GM23338 (cell line): ENCODE results near the gene RAB25. TPM values are rescaled to one million over a fixed set of nuclear protein-coding genes. Genes with fewer than 3 reads are reported as not detected.

Experiments used
- ATAC-seq: fragments of 200-7000 bp; cut with Tn5 transposase; 3 replicates; pipeline ENCODE4 v1.9.1; 2020
- DNase-seq: peaks from one replicate; pipeline ENCODE4 v3.0.0-alpha.2; 2015; ENCODE audit warnings: low spot score
- H2AFZ ChIP-seq: fragments of 200-600 bp; sonication (generic); 2 replicates; pipeline ENCODE4 v1.8.0; 2016; ENCODE audit warnings: antibody characterized with exemption, mild to moderate bottlenecking, moderate library complexity
- H3F3A ChIP-seq: fragments of 200-600 bp; sonication (generic); replicated peaks from 2 replicates; pipeline ENCODE4 v1.8.0; 2017; ENCODE audit warnings: antibody characterized with exemption, mixed run types, low read depth
- H3K27ac ChIP-seq: fragments of 200-600 bp; sonication (generic); 2 replicates; pipeline ENCODE4 v1.6.1; 2016; ENCODE audit warnings: low read depth
- H3K27me3 ChIP-seq: fragments of 200-600 bp; sonication (generic); 2 replicates; pipeline ENCODE4 v1.8.0; 2016; ENCODE audit warnings: mild to moderate bottlenecking, mixed run types, moderate library complexity; ENCODE audit not compliant: insufficient read depth
- H3K36me3 ChIP-seq: fragments of 200-600 bp; sonication (generic); 2 replicates; pipeline ENCODE4 v1.8.0; 2016; ENCODE audit warnings: mild to moderate bottlenecking; ENCODE audit not compliant: insufficient read depth
- H3K4me1 ChIP-seq: fragments of 200-600 bp; sonication (generic); 2 replicates; pipeline ENCODE4 v1.8.0; 2016; ENCODE audit warnings: mild to moderate bottlenecking, moderate library complexity; ENCODE audit not compliant: insufficient read depth
- H3K4me2 ChIP-seq: fragments of 200-600 bp; sonication (generic); 2 replicates; pipeline ENCODE4 v1.7.1; 2017; ENCODE audit warnings: mixed run types
- H3K4me3 ChIP-seq: fragments of 200-600 bp; sonication (generic); 2 replicates; pipeline ENCODE4 v1.6.1; 2016; ENCODE audit warnings: mixed run types
- H3K79me2 ChIP-seq: fragments of 200-600 bp; sonication (generic); replicated peaks from 2 replicates; pipeline ENCODE4 v1.8.0; 2017; ENCODE audit warnings: mild to moderate bottlenecking; ENCODE audit not compliant: insufficient read depth
- H3K9me2 ChIP-seq: fragments of 200-600 bp; sonication (generic); 2 replicates; pipeline ENCODE4 v1.8.0; 2017; ENCODE audit not compliant: insufficient read depth
- H4K20me1 ChIP-seq: fragments of 200-600 bp; sonication (generic); replicated peaks from 2 replicates; pipeline ENCODE4 v1.8.0; 2017; ENCODE audit warnings: mild to moderate bottlenecking; ENCODE audit not compliant: insufficient read depth
- H3K27ac Mint-ChIP-seq: 2 replicates; pipeline ENCODE4 v1.8.0; 2020; ENCODE audit warnings: inconsistent platforms, mild to moderate bottlenecking, moderate library complexity, mixed read lengths
- H3K27me3 Mint-ChIP-seq: 3 replicates; pipeline ENCODE4 v1.8.0; 2022; ENCODE audit warnings: low read depth, mild to moderate bottlenecking, moderate library complexity, mixed read lengths, inconsistent platforms; ENCODE audit not compliant: insufficient read depth, poor library complexity
- H3K36me3 Mint-ChIP-seq: 3 replicates; pipeline ENCODE4 v1.8.0; 2021; ENCODE audit warnings: low read depth, mild to moderate bottlenecking, inconsistent platforms, moderate library complexity, mixed read lengths
- H3K4me1 Mint-ChIP-seq: 3 replicates; pipeline ENCODE4 v1.8.0; 2020; ENCODE audit warnings: mild to moderate bottlenecking, inconsistent platforms, mixed read lengths
- H3K4me3 Mint-ChIP-seq: 3 replicates; pipeline ENCODE4 v1.8.0; 2021; ENCODE audit warnings: moderate library complexity, mild to moderate bottlenecking, inconsistent platforms, mixed read lengths
- H3K9me3 Mint-ChIP-seq: 3 replicates; pipeline ENCODE4 v1.8.0; 2020; ENCODE audit warnings: moderate library complexity, mild to moderate bottlenecking, inconsistent platforms, mixed read lengths
- EZH2 ChIP-seq: fragments of 200-600 bp; sonication (generic); IDR thresholded peaks from one replicate; pipeline ENCODE4 v1.8.0; 2017; ENCODE audit warnings: antibody characterized with exemption, mild to moderate bottlenecking, low read depth; ENCODE audit not compliant: unreplicated experiment
- EZH2phosphoT487 ChIP-seq: fragments of 200-600 bp; sonication (generic); IDR thresholded peaks from one replicate; pipeline ENCODE4 v1.8.1; 2018; ENCODE audit warnings: antibody characterized with exemption; ENCODE audit not compliant: unreplicated experiment
- JUNB ChIP-seq: IDR thresholded peaks from one replicate; pipeline ENCODE4 v1.6.1; 2016; ENCODE audit warnings: antibody characterized with exemption; ENCODE audit not compliant: unreplicated experiment
- NANOG ChIP-seq: IDR thresholded peaks from 2 replicates; pipeline ENCODE4 v1.6.1; 2016; ENCODE audit warnings: antibody characterized with exemption, borderline replicate concordance
- POLR2AphosphoS5 ChIP-seq: IDR thresholded peaks from 2 replicates; pipeline ENCODE4 v1.6.1; 2016; ENCODE audit warnings: antibody characterized with exemption, low read depth
- STAT1 ChIP-seq: IDR thresholded peaks from one replicate; pipeline ENCODE4 v1.6.1; 2016; ENCODE audit warnings: antibody characterized with exemption; ENCODE audit not compliant: unreplicated experiment
- ZNF114 ChIP-seq: fragments of 250-450 bp; sonication (Bioruptor Pico); IDR thresholded peaks from 2 replicates; pipeline ENCODE4 v1.5.0; 2020; ENCODE audit warnings: mild to moderate bottlenecking, moderate library complexity
- ZNF331 ChIP-seq: fragments of 250-450 bp; sonication (Bioruptor Pico); IDR thresholded peaks from 2 replicates; pipeline ENCODE4 v1.5.0; 2020; ENCODE audit warnings: low read depth, mild to moderate bottlenecking, moderate library complexity
- polyA plus RNA-seq: library from polyadenylated mRNA; unstranded; fragments of >200 nt; fragmentation: Nextera tagmentation; extraction: Ambion mirVana; gene quantifications from 2 replicates; pipeline ENCODE4 v1.2.1, GENCODE V29; 2016
- total RNA-seq: library from RNA; depleted of rRNA; stranded (reverse); fragments of >200 nt; shearing (Covaris generic); gene quantifications from 2 replicates; pipeline ENCODE4 v1.2.3, GENCODE V29; 2014
- TF ChIP-seq, protein P1 (sequence below): IDR thresholded peaks from one replicate; pipeline ENCODE4 v1.6.1; 2018; ENCODE audit warnings: antibody characterized with exemption; ENCODE audit not compliant: unreplicated experiment
- TF ChIP-seq, protein P2 (sequence below), 2 experiments: fragments of 200-600 bp in 1 of 2; sonication (generic) in 1 of 2; conservative IDR thresholded peaks; 2 replicates each; pipeline versions ENCODE4 v1.5.1 to v1.6.1; 2016 to 2017; ENCODE audit warnings: antibody characterized with exemption in 2 of 2, low read depth in 2 of 2, mild to moderate bottlenecking in 2 of 2, moderate library complexity in 1 of 2
- TF ChIP-seq, protein P3 (sequence below): IDR thresholded peaks from 2 replicates; pipeline ENCODE4 v1.6.1; 2016; ENCODE audit warnings: antibody characterized with exemption

Gene RAB25
- total and polyA plus RNA-seq, 2 experiments from 2014 or later: 30.0 to 42.7 TPM

DNA sequence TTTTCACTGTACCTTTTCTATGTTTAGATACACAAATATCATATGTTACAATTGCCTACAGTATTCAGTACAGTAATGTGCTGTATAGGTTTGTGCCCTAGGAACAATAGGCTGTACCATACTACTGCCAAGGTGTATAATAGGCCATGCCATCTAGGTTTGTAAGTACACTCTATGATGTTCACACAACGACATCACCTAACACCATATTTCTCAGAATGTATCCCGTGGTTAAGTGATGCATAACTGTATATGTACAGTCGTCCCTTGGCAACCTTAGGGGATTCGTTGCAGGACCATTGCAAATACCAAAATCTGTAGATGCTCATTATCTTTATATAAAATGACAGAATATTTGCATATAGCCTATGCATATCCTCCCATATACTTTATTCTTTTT, 34.4 kb upstream of the RAB25 start (continued):
- TF ChIP-seq POLR2AphosphoS5 (no peak), JUNB (no peak)
- TF ChIP-seq, protein P1, sequence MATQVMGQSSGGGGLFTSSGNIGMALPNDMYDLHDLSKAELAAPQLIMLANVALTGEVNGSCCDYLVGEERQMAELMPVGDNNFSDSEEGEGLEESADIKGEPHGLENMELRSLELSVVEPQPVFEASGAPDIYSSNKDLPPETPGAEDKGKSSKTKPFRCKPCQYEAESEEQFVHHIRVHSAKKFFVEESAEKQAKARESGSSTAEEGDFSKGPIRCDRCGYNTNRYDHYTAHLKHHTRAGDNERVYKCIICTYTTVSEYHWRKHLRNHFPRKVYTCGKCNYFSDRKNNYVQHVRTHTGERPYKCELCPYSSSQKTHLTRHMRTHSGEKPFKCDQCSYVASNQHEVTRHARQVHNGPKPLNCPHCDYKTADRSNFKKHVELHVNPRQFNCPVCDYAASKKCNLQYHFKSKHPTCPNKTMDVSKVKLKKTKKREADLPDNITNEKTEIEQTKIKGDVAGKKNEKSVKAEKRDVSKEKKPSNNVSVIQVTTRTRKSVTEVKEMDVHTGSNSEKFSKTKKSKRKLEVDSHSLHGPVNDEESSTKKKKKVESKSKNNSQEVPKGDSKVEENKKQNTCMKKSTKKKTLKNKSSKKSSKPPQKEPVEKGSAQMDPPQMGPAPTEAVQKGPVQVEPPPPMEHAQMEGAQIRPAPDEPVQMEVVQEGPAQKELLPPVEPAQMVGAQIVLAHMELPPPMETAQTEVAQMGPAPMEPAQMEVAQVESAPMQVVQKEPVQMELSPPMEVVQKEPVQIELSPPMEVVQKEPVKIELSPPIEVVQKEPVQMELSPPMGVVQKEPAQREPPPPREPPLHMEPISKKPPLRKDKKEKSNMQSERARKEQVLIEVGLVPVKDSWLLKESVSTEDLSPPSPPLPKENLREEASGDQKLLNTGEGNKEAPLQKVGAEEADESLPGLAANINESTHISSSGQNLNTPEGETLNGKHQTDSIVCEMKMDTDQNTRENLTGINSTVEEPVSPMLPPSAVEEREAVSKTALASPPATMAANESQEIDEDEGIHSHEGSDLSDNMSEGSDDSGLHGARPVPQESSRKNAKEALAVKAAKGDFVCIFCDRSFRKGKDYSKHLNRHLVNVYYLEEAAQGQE: no peak

DNA sequence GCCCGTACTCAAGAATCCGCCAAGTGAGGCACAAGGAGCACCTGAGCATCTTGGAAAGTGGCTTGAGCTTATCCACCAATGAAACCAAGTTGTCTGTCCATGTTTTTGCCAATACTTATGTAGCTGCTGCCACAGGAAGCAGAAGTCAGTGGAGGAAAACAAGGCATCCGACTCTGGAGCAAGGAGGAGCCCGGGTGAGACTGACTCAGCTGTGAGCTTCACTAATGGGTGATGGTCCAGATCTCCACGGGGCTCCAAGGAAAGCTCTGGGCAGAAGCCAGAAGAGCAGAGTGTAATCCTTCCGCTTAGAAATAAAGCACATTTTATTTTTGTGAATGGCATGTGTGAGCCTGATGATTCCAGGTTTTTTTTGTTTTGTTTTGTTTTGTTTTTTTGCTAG, 27.9 kb upstream of the RAB25 start:
- DNase-seq (no peak), ATAC-seq (no peak)
- Histone ChIP-seq H3K79me2 (no peaks in the 10 kb centered on the region), H3K4me1 (no peaks in the 10 kb centered on the region), H4K20me1 (no peaks in the 10 kb centered on the region), H3K4me3 (no peak overlapping the region), H3K27ac (no peak overlapping the region), H3K27me3 (no peaks in the 10 kb centered on the region), H2AFZ (no peak overlapping the region), H3K4me2 (no peak overlapping the region), H3K36me3 (no peaks in the 10 kb centered on the region; the same call in 1 of the 2 replicates), H3K9me2 (no peaks in the 10 kb centered on the region), H3F3A (0 out of 2 replicates have a peak, but pooled peaks cover 8% of the 10 kb centered on the region)
- Mint-ChIP-seq H3K27ac (no peak overlapping the region; the same call in 1 of the 2 replicates), H3K27me3 (peaks cover 2% of the 10 kb centered on the region), H3K4me1 (peaks cover 5% of the 10 kb centered on the region; the same call in 1 of the 3 replicates), H3K4me3 (no peak overlapping the region), H3K36me3 (peaks cover 14% of the 10 kb centered on the region), H3K9me3 (no peaks in the 10 kb centered on the region)
- TF ChIP-seq EZH2: no peak
- TF ChIP-seq, protein P2, sequence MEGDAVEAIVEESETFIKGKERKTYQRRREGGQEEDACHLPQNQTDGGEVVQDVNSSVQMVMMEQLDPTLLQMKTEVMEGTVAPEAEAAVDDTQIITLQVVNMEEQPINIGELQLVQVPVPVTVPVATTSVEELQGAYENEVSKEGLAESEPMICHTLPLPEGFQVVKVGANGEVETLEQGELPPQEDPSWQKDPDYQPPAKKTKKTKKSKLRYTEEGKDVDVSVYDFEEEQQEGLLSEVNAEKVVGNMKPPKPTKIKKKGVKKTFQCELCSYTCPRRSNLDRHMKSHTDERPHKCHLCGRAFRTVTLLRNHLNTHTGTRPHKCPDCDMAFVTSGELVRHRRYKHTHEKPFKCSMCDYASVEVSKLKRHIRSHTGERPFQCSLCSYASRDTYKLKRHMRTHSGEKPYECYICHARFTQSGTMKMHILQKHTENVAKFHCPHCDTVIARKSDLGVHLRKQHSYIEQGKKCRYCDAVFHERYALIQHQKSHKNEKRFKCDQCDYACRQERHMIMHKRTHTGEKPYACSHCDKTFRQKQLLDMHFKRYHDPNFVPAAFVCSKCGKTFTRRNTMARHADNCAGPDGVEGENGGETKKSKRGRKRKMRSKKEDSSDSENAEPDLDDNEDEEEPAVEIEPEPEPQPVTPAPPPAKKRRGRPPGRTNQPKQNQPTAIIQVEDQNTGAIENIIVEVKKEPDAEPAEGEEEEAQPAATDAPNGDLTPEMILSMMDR (conservative IDR thresholded peaks at IDR 0.05; ENCODE audit: low read depth in 2 of 2): no peak
- TF ChIP-seq, protein P3, sequence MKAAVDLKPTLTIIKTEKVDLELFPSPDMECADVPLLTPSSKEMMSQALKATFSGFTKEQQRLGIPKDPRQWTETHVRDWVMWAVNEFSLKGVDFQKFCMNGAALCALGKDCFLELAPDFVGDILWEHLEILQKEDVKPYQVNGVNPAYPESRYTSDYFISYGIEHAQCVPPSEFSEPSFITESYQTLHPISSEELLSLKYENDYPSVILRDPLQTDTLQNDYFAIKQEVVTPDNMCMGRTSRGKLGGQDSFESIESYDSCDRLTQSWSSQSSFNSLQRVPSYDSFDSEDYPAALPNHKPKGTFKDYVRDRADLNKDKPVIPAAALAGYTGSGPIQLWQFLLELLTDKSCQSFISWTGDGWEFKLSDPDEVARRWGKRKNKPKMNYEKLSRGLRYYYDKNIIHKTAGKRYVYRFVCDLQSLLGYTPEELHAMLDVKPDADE: no peak
- TF ChIP-seq STAT1: no peak
- no peak for TF ChIP-seq NANOG
- no peak for TF ChIP-seq JUNB
- TF ChIP-seq EZH2phosphoT487: no peak
- no peak for TF ChIP-seq POLR2AphosphoS5
- no peak for TF ChIP-seq ZNF114
- TF ChIP-seq, protein P1: no peak
- TF ChIP-seq ZNF331: no peak
